LNCaP clone FGC (cell line): ENCODE results near the gene LSAMP.

Experiments used
- DNase-seq: peaks from one replicate; pipeline ENCODE4 v3.0.0-alpha.2; 2011; ENCODE audit warnings: low read depth
- H3K4me3 ChIP-seq: 2 replicates; pipeline ENCODE4 v1.5.1; 2011; ENCODE audit warnings: mild to moderate bottlenecking, low read depth, low read length, control low read depth
- CTCF ChIP-seq: IDR thresholded peaks from 2 replicates; pipeline ENCODE4 v1.5.1; 2012; ENCODE audit warnings: mild to moderate bottlenecking; ENCODE audit not compliant: control insufficient read depth, insufficient read depth; ENCODE audit errors: extremely low read depth

Gene LSAMP

GRCh38 chr3:116057400-116058006 lies 387.8 kb downstream of the LSAMP start:
- no peak for DNase-seq
- TF ChIP-seq CTCF: no peak
- no peak overlapping the region for H3K4me3 ChIP-seq

- no peak for TF ChIP-seq CTCF
- no peak for DNase-seq
- H3K4me3 ChIP-seq: no peak overlapping the region
Measured at GRCh38 chr3:116056280-116056679, 389.0 kb downstream of the LSAMP start.

- H3K4me3 ChIP-seq: no peak overlapping the region
- no peak for DNase-seq
- TF ChIP-seq CTCF: no peak
Measured at GRCh38 chr3:116053017-116053416, 392.3 kb downstream of the LSAMP start.

GRCh38 chr3:116052602-116053001 lies 392.7 kb downstream of the LSAMP start:
- no peak overlapping the region for H3K4me3 ChIP-seq
- no peak for DNase-seq
- TF ChIP-seq CTCF: no peak

GRCh38 chr3:116051586-116051985 lies 393.7 kb downstream of the LSAMP start:
- no peak for DNase-seq
- no peak for TF ChIP-seq CTCF
- H3K4me3 ChIP-seq: no peak overlapping the region

- no peak for TF ChIP-seq CTCF
Measured at GRCh38 chr3:116051040-116051439, 394.2 kb downstream of the LSAMP start.

GRCh38 chr3:116050311-116050915 lies 394.9 kb downstream of the LSAMP start:
- no peak overlapping the region for H3K4me3 ChIP-seq
- no peak for DNase-seq
- TF ChIP-seq CTCF: no peak

More at GRCh38 chr3:116051040-116051439, 394.2 kb downstream of the LSAMP start:
- H3K4me3 ChIP-seq: no peak overlapping the region
- no peak for DNase-seq
